GM12878 (cell line): ENCODE data around the gene EDC4. TPM values are rescaled to one million over a fixed set of nuclear protein-coding genes. Genes with fewer than 3 reads are reported as not detected.

ENCODE experiments used
- BMI1 ChIP-seq: fragments of 450-650 bp; IDR thresholded peaks from 2 replicates; pipeline ENCODE4 v1.6.1; 2016; ENCODE audit warnings: mild to moderate bottlenecking, moderate library complexity, borderline replicate concordance
- BRCA1 ChIP-seq: IDR thresholded peaks from 2 replicates; pipeline ENCODE4 v1.6.1; 2011; ENCODE audit warnings: low read depth, low read length, improper control_type of control experiment
- CBX5 ChIP-seq: sonication (generic); IDR thresholded peaks from 2 replicates; pipeline ENCODE4 v1.6.1; 2016; ENCODE audit warnings: low read depth, moderate library complexity, mild to moderate bottlenecking, inconsistent platforms
- EGR1 ChIP-seq, 2 experiments: IDR thresholded peaks; 1 replicate in 1 of 2; 2 replicates in 1 of 2; pipeline ENCODE4 v1.6.1; 2011 to 2012; ENCODE audit warnings: low read depth in 2 of 2, low read length in 2 of 2, borderline replicate concordance in 1 of 2, mild to moderate bottlenecking in 1 of 2, moderate library complexity in 1 of 2
- MEF2B ChIP-seq: fragments of 450-650 bp; IDR thresholded peaks from 2 replicates; pipeline ENCODE4 v1.6.1; 2018; ENCODE audit warnings: mild to moderate bottlenecking, moderate library complexity; ENCODE audit not compliant: partially characterized antibody, poor library complexity, severe bottlenecking
- MXI1 ChIP-seq: fragments of 150-350 bp; IDR thresholded peaks from 2 replicates; pipeline ENCODE4 v1.6.1; 2011; ENCODE audit warnings: low read depth, mild to moderate bottlenecking, inconsistent platforms, low read length, improper control_type of control experiment
- NFXL1 ChIP-seq: fragments of 450-650 bp; IDR thresholded peaks from 2 replicates; pipeline ENCODE4 v1.6.1; 2017; ENCODE audit warnings: antibody characterized with exemption, mild to moderate bottlenecking, borderline replicate concordance
- RELA ChIP-seq: fragments of 450-650 bp; IDR thresholded peaks from 2 replicates; pipeline ENCODE4 v1.8.0; 2014; ENCODE audit warnings: borderline replicate concordance; ENCODE audit not compliant: partially characterized antibody
- TCF3 ChIP-seq: IDR thresholded peaks from 2 replicates; pipeline ENCODE4 v1.6.1; 2012; ENCODE audit warnings: low read depth, mild to moderate bottlenecking, low read length, borderline replicate concordance; ENCODE audit not compliant: insufficient read depth
- WRNIP1 ChIP-seq: IDR thresholded peaks from 2 replicates; pipeline ENCODE4 v1.6.1; 2011; ENCODE audit warnings: low read depth, low read length, improper control_type of control experiment, borderline replicate concordance
- ZNF24 ChIP-seq: fragments of 450-650 bp; IDR thresholded peaks from 2 replicates; pipeline ENCODE4 v1.6.1; 2017; ENCODE audit warnings: antibody characterized with exemption, mild to moderate bottlenecking
- polyA plus RNA-seq, 11 experiments: library from polyadenylated mRNA; depleted of rRNA in 4 of 11; unstranded in 6 of 11; stranded (reverse) in 5 of 11; fragments of >200 nt; fragmentation: Nextera tagmentation in 4 of 11; fragmentation: Illumina TruSeq in 1 of 11; extraction: Ambion mirVana in 4 of 11; extraction: Trizol in 1 of 11; gene quantifications; 1 replicate in 1 of 11; 2 replicates in 10 of 11; pipeline versions ENCODE4 v1.2.1 to v1.2.3, GENCODE V29; 2011 to 2016; ENCODE audit warnings: inconsistent platforms in 2 of 11, missing spikeins in 2 of 11, low read depth in 1 of 11
- total RNA-seq, 4 experiments: library from RNA; depleted of rRNA in 3 of 4; stranded (reverse); fragments of >200 nt in 3 of 4; fragmentation: Illumina TruSeq in 1 of 4; extraction: Trizol in 1 of 4; gene quantifications; 2 replicates each; pipeline versions ENCODE4 v1.2.1 to v1.2.3, GENCODE V29; 2013 to 2021
- TF ChIP-seq, protein P1 (sequence below): fragments of 450-650 bp; conservative IDR thresholded peaks from 2 replicates; pipeline ENCODE4 v1.6.1; 2017; ENCODE audit warnings: mild to moderate bottlenecking, moderate library complexity
- TF ChIP-seq, protein P2 (sequence below): fragments of 450-650 bp; IDR thresholded peaks from 2 replicates; pipeline ENCODE4 v1.6.1; 2014; ENCODE audit warnings: mild to moderate bottlenecking
- TF ChIP-seq, protein P3 (sequence below): IDR thresholded peaks from 2 replicates; pipeline ENCODE4 v1.6.1; 2011; ENCODE audit warnings: mild to moderate bottlenecking, low read depth, low read length, moderate library complexity; ENCODE audit not compliant: insufficient replicate concordance
- TF ChIP-seq, protein P4 (sequence below): fragments of 450-650 bp; formaldehyde crosslinking; IDR thresholded peaks from 2 replicates; pipeline ENCODE4 v1.5.0; 2022; ENCODE audit warnings: mild to moderate bottlenecking, missing genetic modification characterization
- TF ChIP-seq, protein P5 (sequence below): fragments of 450-650 bp; IDR thresholded peaks from 2 replicates; pipeline ENCODE4 v1.6.1; 2016; ENCODE audit warnings: mild to moderate bottlenecking, moderate library complexity, borderline replicate concordance

The EDC4 gene
- total and polyA plus RNA-seq, 10 of the 15 experiments (the other 5 are each of a cell fraction or from before 2014, with no cell fraction given): 1.2 to 86.0 (median 53.4) TPM

DNA sequence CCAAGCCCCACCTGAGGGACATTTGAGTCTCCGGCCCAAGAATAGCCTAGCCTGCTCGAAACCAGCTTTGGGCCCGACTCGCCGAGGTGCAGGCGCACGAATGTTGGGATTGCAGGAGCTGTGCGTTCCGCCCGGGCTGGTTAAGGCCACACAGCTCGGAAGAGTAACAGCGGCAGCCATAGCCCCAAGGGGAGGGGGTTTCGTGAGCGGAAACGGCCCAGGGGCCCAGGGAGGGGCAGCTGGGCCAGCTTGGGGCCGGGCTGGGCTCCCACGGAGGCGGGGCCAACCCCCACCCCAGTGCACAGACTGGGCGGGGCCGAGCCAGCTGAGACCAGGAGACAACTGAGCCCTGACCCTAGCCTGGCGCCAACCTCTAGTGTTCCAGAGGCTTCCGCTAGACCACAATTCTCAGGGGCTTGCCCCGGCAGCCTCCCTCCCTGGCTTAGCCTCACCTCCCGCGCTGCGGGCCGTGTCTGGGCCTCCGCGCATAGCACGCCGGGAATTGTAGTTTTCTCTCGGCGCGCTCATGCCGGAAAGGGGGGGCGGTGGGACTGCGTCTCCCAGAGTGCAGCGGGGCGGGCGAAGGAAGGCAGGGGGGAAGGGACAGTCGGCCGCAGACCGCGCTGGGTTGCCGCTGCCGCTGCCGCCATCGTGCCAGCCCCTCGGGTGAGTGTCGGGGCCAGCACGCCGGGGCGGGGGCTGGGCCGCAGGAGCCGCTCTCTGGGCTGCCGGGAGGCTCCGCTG lies 26.4 kb upstream of the EDC4 start, which contains the start of gene NUTF2 (continued):
- TF ChIP-seq, protein P1, sequence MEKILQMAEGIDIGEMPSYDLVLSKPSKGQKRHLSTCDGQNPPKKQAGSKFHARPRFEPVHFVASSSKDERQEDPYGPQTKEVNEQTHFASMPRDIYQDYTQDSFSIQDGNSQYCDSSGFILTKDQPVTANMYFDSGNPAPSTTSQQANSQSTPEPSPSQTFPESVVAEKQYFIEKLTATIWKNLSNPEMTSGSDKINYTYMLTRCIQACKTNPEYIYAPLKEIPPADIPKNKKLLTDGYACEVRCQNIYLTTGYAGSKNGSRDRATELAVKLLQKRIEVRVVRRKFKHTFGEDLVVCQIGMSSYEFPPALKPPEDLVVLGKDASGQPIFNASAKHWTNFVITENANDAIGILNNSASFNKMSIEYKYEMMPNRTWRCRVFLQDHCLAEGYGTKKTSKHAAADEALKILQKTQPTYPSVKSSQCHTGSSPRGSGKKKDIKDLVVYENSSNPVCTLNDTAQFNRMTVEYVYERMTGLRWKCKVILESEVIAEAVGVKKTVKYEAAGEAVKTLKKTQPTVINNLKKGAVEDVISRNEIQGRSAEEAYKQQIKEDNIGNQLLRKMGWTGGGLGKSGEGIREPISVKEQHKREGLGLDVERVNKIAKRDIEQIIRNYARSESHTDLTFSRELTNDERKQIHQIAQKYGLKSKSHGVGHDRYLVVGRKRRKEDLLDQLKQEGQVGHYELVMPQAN: no peak
- no peak; the same call in 1 of the 2 replicates for TF ChIP-seq MXI1
- TF ChIP-seq CBX5: no peak
- TF ChIP-seq WRNIP1: no peak
- TF ChIP-seq, protein P2, sequence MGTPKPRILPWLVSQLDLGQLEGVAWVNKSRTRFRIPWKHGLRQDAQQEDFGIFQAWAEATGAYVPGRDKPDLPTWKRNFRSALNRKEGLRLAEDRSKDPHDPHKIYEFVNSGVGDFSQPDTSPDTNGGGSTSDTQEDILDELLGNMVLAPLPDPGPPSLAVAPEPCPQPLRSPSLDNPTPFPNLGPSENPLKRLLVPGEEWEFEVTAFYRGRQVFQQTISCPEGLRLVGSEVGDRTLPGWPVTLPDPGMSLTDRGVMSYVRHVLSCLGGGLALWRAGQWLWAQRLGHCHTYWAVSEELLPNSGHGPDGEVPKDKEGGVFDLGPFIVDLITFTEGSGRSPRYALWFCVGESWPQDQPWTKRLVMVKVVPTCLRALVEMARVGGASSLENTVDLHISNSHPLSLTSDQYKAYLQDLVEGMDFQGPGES: no peak
- TF ChIP-seq NFXL1: no peak
- peak; percentile 65 for TF ChIP-seq RELA
- TF ChIP-seq, protein P3, sequence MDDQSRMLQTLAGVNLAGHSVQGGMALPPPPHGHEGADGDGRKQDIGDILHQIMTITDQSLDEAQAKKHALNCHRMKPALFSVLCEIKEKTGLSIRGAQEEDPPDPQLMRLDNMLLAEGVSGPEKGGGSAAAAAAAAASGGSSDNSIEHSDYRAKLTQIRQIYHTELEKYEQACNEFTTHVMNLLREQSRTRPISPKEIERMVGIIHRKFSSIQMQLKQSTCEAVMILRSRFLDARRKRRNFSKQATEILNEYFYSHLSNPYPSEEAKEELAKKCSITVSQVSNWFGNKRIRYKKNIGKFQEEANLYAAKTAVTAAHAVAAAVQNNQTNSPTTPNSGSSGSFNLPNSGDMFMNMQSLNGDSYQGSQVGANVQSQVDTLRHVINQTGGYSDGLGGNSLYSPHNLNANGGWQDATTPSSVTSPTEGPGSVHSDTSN: no peak
- TF ChIP-seq MEF2B: peak; percentile 90
- no peak for TF ChIP-seq ZNF24
- TF ChIP-seq, protein P4, sequence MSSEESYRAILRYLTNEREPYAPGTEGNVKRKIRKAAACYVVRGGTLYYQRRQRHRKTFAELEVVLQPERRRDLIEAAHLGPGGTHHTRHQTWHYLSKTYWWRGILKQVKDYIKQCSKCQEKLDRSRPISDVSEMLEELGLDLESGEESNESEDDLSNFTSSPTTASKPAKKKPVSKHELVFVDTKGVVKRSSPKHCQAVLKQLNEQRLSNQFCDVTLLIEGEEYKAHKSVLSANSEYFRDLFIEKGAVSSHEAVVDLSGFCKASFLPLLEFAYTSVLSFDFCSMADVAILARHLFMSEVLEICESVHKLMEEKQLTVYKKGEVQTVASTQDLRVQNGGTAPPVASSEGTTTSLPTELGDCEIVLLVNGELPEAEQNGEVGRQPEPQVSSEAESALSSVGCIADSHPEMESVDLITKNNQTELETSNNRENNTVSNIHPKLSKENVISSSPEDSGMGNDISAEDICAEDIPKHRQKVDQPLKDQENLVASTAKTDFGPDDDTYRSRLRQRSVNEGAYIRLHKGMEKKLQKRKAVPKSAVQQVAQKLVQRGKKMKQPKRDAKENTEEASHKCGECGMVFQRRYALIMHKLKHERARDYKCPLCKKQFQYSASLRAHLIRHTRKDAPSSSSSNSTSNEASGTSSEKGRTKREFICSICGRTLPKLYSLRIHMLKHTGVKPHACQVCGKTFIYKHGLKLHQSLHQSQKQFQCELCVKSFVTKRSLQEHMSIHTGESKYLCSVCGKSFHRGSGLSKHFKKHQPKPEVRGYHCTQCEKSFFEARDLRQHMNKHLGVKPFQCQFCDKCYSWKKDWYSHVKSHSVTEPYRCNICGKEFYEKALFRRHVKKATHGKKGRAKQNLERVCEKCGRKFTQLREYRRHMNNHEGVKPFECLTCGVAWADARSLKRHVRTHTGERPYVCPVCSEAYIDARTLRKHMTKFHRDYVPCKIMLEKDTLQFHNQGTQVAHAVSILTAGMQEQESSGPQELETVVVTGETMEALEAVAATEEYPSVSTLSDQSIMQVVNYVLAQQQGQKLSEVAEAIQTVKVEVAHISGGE (CRISPR knock-in tag): no peak
- TF ChIP-seq, protein P5, sequence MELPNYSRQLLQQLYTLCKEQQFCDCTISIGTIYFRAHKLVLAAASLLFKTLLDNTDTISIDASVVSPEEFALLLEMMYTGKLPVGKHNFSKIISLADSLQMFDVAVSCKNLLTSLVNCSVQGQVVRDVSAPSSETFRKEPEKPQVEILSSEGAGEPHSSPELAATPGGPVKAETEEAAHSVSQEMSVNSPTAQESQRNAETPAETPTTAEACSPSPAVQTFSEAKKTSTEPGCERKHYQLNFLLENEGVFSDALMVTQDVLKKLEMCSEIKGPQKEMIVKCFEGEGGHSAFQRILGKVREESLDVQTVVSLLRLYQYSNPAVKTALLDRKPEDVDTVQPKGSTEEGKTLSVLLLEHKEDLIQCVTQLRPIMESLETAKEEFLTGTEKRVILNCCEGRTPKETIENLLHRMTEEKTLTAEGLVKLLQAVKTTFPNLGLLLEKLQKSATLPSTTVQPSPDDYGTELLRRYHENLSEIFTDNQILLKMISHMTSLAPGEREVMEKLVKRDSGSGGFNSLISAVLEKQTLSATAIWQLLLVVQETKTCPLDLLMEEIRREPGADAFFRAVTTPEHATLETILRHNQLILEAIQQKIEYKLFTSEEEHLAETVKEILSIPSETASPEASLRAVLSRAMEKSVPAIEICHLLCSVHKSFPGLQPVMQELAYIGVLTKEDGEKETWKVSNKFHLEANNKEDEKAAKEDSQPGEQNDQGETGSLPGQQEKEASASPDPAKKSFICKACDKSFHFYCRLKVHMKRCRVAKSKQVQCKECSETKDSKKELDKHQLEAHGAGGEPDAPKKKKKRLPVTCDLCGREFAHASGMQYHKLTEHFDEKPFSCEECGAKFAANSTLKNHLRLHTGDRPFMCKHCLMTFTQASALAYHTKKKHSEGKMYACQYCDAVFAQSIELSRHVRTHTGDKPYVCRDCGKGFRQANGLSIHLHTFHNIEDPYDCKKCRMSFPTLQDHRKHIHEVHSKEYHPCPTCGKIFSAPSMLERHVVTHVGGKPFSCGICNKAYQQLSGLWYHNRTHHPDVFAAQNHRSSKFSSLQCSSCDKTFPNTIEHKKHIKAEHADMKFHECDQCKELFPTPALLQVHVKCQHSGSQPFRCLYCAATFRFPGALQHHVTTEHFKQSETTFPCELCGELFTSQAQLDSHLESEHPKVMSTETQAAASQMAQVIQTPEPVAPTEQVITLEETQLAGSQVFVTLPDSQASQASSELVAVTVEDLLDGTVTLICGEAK: peak; percentile 83
- no peak for TF ChIP-seq BMI1
- TF ChIP-seq BRCA1: no peak
- peak; percentile 69; the same call in 1 of the 2 replicates for TF ChIP-seq TCF3
- peak in 1 of 2 experiments; percentile 87; a peak in 2 of 3 replicates for TF ChIP-seq EGR1 (IDR thresholded peaks at IDR 0.05; ENCODE audit: borderline replicate concordance in 1 of 2, low read depth in 2 of 2, low read length in 2 of 2)
